ENCODE data around the gene ETV3. TPM values are rescaled to one million over a fixed set of nuclear protein-coding genes. Genes with fewer than 3 reads are reported as not detected.

The ETV3 gene
- total and polyA plus RNA-seq, 8 donors = 3.8 to 30.8 (median 11.5) TPM

GRCh38 chr1:157158967-157159366 is 20.8 kb upstream of the ETV3 start:
- intact Hi-C loops (cut with DNase I; ENCODE audit: low total_unique reads) = no loop called here
- no peak for DNase-seq
- peaks cover 20 to 34% (median 22%) of the 10 kb centered on the region in 4 donors for H3K4me1 ChIP-seq
- TF ChIP-seq POLR2A (IDR thresholded peaks at IDR 0.05) = no peak
- no peak for TF ChIP-seq EP300 (IDR thresholded peaks at IDR 0.05)
- TF ChIP-seq CTCF (IDR thresholded peaks at IDR 0.05) = no peak
- TF ChIP-seq POLR2AphosphoS5 (IDR thresholded peaks at IDR 0.05) = no peak
- H3K4me3 ChIP-seq = no peak overlapping the region
- peaks cover 0 to 21% (median 6%) of the 10 kb centered on the region in 3 donors for H3K27me3 ChIP-seq
- no peaks in the 10 kb centered on the region for H3K36me3 ChIP-seq
- no peak overlapping the region for H3K27ac ChIP-seq
- WGBS, 5 donors = 60 to 73% (median 69%) methylated on average over 4 of the region's 4 CpGs
- no peaks in the 10 kb centered on the region for H3K9me3 ChIP-seq

- TF ChIP-seq CTCF (IDR thresholded peaks at IDR 0.05) = no peak
- no peak for TF ChIP-seq POLR2A (IDR thresholded peaks at IDR 0.05)
- TF ChIP-seq EP300 (IDR thresholded peaks at IDR 0.05) = no peak
- no peak for TF ChIP-seq POLR2AphosphoS5 (IDR thresholded peaks at IDR 0.05)
- H3K4me3 ChIP-seq = no peak overlapping the region
- 69 to 74% (median 72%) methylated on average over 9 of the region's 9 CpGs for WGBS, 5 donors
- H3K36me3 ChIP-seq = no peaks in the 10 kb centered on the region
- no peaks in the 10 kb centered on the region for H3K9me3 ChIP-seq
- no peak for DNase-seq
- H3K4me1 ChIP-seq = peaks cover 20 to 41% (median 26%) of the 10 kb centered on the region in 4 donors
- intact Hi-C loops (cut with DNase I; ENCODE audit: low total_unique reads) = loop anchor here (2.0 kb wide), 1 partner anchor 69 kb away; no protein-coding TSS in a partner anchor
- peaks cover 0 to 15% (median 0%) of the 10 kb centered on the region in 3 donors for H3K27me3 ChIP-seq
- no peak overlapping the region for H3K27ac ChIP-seq
These were observed 19.5 kb upstream of the ETV3 start for GRCh38 chr1:157157501-157158190.

GRCh38 chr1:157156058-157156541 is 17.9 kb upstream of the ETV3 start:
- WGBS, 5 donors = 1 to 4% (median 3%) methylated on average over 13 to 14 of the region's 14 CpGs
- Histone ChIP-seq H3K36me3 (no peaks in the 10 kb centered on the region), H3K9me3 (no peaks in the 10 kb centered on the region), H3K27me3 (peaks cover 0 to 15% (median 0%) of the 10 kb centered on the region in 3 donors), H3K27ac (peak overlapping the region in 3 of 5 donors; percentile 56 to 70 (median 70)), H3K4me1 (peaks cover 20 to 41% (median 26%) of the 10 kb centered on the region in 4 donors), H3K4me3 (peak overlapping the region in 2 of 4 donors; percentile 3 to 6)
- DNase-seq = peak; percentile 82 to 91
- intact Hi-C loops (cut with DNase I; ENCODE audit: low total_unique reads) = loop anchor here (2.0 kb wide), 1 partner anchor 67 kb away; no protein-coding TSS in a partner anchor
- TF ChIP-seq CTCF (IDR thresholded peaks at IDR 0.05) = peak in 6 of 7 experiments; percentile 91 to 99 (median 94)
- TF ChIP-seq EP300 (IDR thresholded peaks at IDR 0.05) = no peak
- TF ChIP-seq POLR2AphosphoS5 (IDR thresholded peaks at IDR 0.05) = no peak
- no peak for TF ChIP-seq POLR2A (IDR thresholded peaks at IDR 0.05)

GRCh38 chr1:157155658-157156057 is 17.5 kb upstream of the ETV3 start:
- Histone ChIP-seq H3K4me3 (peak overlapping the region in 2 of 4 donors; percentile 3 to 6), H3K4me1 (peaks cover 20 to 41% (median 26%) of the 10 kb centered on the region in 4 donors), H3K27ac (peak overlapping the region; percentile 50 to 72 (median 70)), H3K9me3 (no peaks in the 10 kb centered on the region), H3K27me3 (peaks cover 0 to 15% (median 0%) of the 10 kb centered on the region in 3 donors), H3K36me3 (no peaks in the 10 kb centered on the region)
- WGBS, 5 donors = 7 to 30% (median 14%) methylated on average over 2 to 8 of the region's 8 CpGs
- intact Hi-C loops (cut with DNase I; ENCODE audit: low total_unique reads) = loop anchor here (2.0 kb wide), 1 partner anchor 67 kb away; no protein-coding TSS in a partner anchor
- no peak for DNase-seq
- no peak for TF ChIP-seq EP300 (IDR thresholded peaks at IDR 0.05)
- no peak for TF ChIP-seq POLR2A (IDR thresholded peaks at IDR 0.05)
- no peak for TF ChIP-seq CTCF (IDR thresholded peaks at IDR 0.05)

Measured in stomach (tissue), 9 donors.